Parathyroid adenoma (tissue), 2 donors: ENCODE measurements around the gene CCT8.
A peak's percentile ranks its signal among the peaks of the same experiment; 100 is the strongest.
"Not testable (repeated sequence)": the region's sequence is repeated elsewhere in the genome, so short reads cannot be mapped to it uniquely, and the experiment has no call there.

ENCODE experiments used
- H2AFZ ChIP-seq: fragments of 300-600 bp; sonication (generic); one replicate; pipeline ENCODE4 v1.7.0; 2017; ENCODE audit warnings: antibody characterized with exemption, mild to moderate bottlenecking
- H3K27ac ChIP-seq: fragments of 300-600 bp; sonication (generic); one replicate; pipeline ENCODE4 v1.7.0; 2017
- H3K27me3 ChIP-seq: fragments of 300-600 bp; sonication (generic); one replicate; pipeline ENCODE4 v1.7.0; 2017; ENCODE audit warnings: low read length; ENCODE audit not compliant: control insufficient read depth, insufficient read depth
- H3K36me3 ChIP-seq: fragments of 300-600 bp; sonication (generic); one replicate; pipeline ENCODE4 v1.7.0; 2017; ENCODE audit warnings: low read length; ENCODE audit not compliant: control insufficient read depth, insufficient read depth
- H3K4me1 ChIP-seq: fragments of 300-600 bp; sonication (generic); one replicate; pipeline ENCODE4 v1.7.0; 2017; ENCODE audit warnings: control low read depth
- H3K4me2 ChIP-seq: fragments of 300-600 bp; sonication (generic); one replicate; pipeline ENCODE4 v1.7.0; 2017; ENCODE audit warnings: low read length
- H3K4me3 ChIP-seq: fragments of 300-600 bp; sonication (generic); one replicate; pipeline ENCODE4 v1.7.0; 2017; ENCODE audit warnings: low read depth, low read length
- H3K79me2 ChIP-seq: fragments of 300-600 bp; sonication (generic); one replicate; pipeline ENCODE4 v1.7.0; 2017; ENCODE audit warnings: control low read depth
- H3K9ac ChIP-seq: fragments of 300-600 bp; sonication (generic); one replicate; pipeline ENCODE4 v1.7.0; 2017; ENCODE audit warnings: mild to moderate bottlenecking
- H3K9me3 ChIP-seq: fragments of 300-600 bp; sonication (generic); one replicate; pipeline ENCODE4 v1.7.0; 2017; ENCODE audit warnings: low read length; ENCODE audit not compliant: control insufficient read depth
- CTCF ChIP-seq: fragments of 300-600 bp; sonication (generic); IDR thresholded peaks from one replicate; pipeline ENCODE4 v1.7.0; 2017; ENCODE audit warnings: antibody characterized with exemption, mild to moderate bottlenecking
- donor health status: primary hyperparathyroidism.

CCT8 gene

DNA sequence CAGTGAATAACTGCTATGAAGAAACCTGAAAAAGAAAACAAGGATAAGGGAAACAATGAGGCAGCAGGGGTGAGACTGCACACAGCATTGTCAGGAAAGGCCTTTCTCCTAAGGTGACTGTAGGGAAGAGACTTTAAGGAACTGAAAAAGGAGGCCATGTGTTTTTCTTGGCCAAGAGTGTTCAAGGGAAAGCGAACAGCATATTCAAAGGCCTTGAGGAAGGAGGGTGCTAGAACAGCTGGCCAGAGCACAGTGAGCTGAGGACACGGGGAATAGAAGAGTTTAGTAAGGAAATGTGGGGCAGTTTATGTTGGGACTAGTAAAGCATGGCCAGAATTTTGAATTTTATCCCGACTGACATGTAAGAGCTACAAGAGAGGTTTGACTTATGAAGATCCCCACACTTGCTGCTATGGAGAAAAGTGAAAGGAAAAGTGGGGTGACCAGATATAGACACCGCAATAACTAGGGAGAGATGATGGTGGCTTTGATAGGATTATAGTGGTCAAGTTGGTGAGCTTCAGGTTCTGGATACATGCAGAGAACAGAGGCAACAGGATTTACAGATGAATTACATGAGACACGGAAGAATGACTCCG is 55.7 kb downstream of the CCT8 start:
- H3K4me3 ChIP-seq, result no peak overlapping the region
- no peak overlapping the region for H2AFZ ChIP-seq
- H3K27ac ChIP-seq, result no peak overlapping the region
- no peaks in the 10 kb centered on the region for H3K4me1 ChIP-seq
- H3K36me3 ChIP-seq, result no peaks in the 10 kb centered on the region
- no peak overlapping the region for H3K9ac ChIP-seq
- H3K4me2 ChIP-seq, result peak overlapping the region; percentile 96
- no peaks in the 10 kb centered on the region for H3K27me3 ChIP-seq
- TF ChIP-seq CTCF, result no peak
- no peaks in the 10 kb centered on the region for H3K9me3 ChIP-seq
- no peaks in the 10 kb centered on the region for H3K79me2 ChIP-seq

DNA sequence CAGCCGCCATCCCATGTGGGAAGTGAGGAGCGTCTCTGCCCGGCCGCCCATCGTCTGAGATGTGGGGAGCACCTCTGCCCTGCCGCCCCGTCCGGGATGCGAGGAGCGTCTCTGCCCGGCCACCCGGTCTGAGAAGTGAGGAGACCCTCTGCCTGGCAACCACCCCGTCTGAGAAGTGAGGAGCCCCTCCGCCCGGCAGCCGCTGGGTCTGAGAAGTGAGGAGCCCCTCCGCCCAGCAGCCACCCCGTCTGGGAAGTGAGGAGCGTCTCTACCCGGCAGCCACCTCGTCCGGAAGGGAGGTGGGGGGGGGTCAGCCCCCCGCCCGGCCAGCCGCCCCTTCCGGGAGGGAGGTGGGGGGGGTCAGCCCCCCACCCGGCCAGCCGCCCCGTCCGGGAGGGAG is 62.2 kb downstream of the CCT8 start:
- not testable (repeated sequence) for H3K79me2 ChIP-seq, H3K4me1 ChIP-seq, H2AFZ ChIP-seq

GRCh38 chr21:29008367-29008766 is 65.1 kb downstream of the CCT8 start:
- Histone ChIP-seq H3K9ac (no peak overlapping the region), H3K9me3 (no peaks in the 10 kb centered on the region)

More for the DNA sequence above, 62.2 kb downstream of the CCT8 start:
- not testable (repeated sequence) for H3K9ac ChIP-seq, H3K4me3 ChIP-seq, H3K9me3 ChIP-seq, H3K4me2 ChIP-seq, H3K36me3 ChIP-seq, H3K27ac ChIP-seq, H3K27me3 ChIP-seq

GRCh38 chr21:29007810-29008209 is 65.6 kb downstream of the CCT8 start:
- Histone ChIP-seq H3K9ac (no peak overlapping the region), H3K9me3 (no peaks in the 10 kb centered on the region), H3K36me3 (no peaks in the 10 kb centered on the region), H2AFZ (no peak overlapping the region), H3K27me3 (no peaks in the 10 kb centered on the region), H3K79me2 (no peaks in the 10 kb centered on the region), H3K4me3 (no peak overlapping the region), H3K27ac (no peak overlapping the region), H3K4me1 (no peaks in the 10 kb centered on the region), H3K4me2 (no peak overlapping the region)
- no peak for TF ChIP-seq CTCF

More at GRCh38 chr21:29008367-29008766, 65.1 kb downstream of the CCT8 start:
- H3K4me2 ChIP-seq, result no peak overlapping the region
- H3K27me3 ChIP-seq, result no peaks in the 10 kb centered on the region
- no peaks in the 10 kb centered on the region for H3K79me2 ChIP-seq
- no peak for TF ChIP-seq CTCF
- H3K36me3 ChIP-seq, result no peaks in the 10 kb centered on the region
- no peaks in the 10 kb centered on the region for H3K4me1 ChIP-seq
- H2AFZ ChIP-seq, result no peak overlapping the region
- H3K27ac ChIP-seq, result no peak overlapping the region
- H3K4me3 ChIP-seq, result no peak overlapping the region

DNA sequence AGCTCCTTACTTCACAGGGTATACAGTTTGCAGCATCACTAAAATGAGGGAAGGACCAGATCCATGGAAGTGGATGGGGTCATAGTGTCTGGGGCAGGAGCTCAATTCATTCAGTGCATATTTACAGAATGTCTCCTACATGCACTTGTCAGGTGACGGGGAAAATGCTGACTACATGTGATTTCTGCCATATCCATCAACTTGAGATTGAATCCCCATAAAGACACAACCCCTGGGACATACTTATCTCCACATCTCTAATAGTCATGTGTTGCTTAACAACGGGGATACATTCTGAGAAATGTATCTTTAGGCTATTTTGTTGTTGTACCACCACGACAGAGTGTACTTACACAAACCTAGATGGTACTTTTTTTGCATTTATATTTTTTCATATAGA is 66.3 kb downstream of the CCT8 start:
- TF ChIP-seq CTCF, result no peak
- Histone ChIP-seq H3K4me2 (no peak overlapping the region), H3K9me3 (no peaks in the 10 kb centered on the region), H2AFZ (no peak overlapping the region), H3K27me3 (no peaks in the 10 kb centered on the region), H3K36me3 (no peaks in the 10 kb centered on the region), H3K4me1 (no peaks in the 10 kb centered on the region), H3K4me3 (no peak overlapping the region), H3K79me2 (no peaks in the 10 kb centered on the region), H3K27ac (no peak overlapping the region), H3K9ac (no peak overlapping the region)
